Measurements from ENCODE around the gene RAB6A.
"Not testable (repeated sequence)": the region's sequence is repeated elsewhere in the genome, so short reads cannot be mapped to it uniquely, and the experiment has no call there.

Gene RAB6A

GRCh38 chr11:73784080-73784634 is 23.3 kb upstream of the RAB6A start:
- H3K36me3 Mint-ChIP-seq, result no peaks in the 10 kb centered on the region
- no peak overlapping the region for H3K27ac Mint-ChIP-seq
- no peaks in the 10 kb centered on the region for H3K27me3 Mint-ChIP-seq
- H3K4me3 Mint-ChIP-seq, result no peak overlapping the region
- H3K4me1 Mint-ChIP-seq (ENCODE audit: low read depth), result peaks cover 17% of the 10 kb centered on the region
- no peaks in the 10 kb centered on the region for H3K9me3 Mint-ChIP-seq (ENCODE audit: low read depth)

DNA sequence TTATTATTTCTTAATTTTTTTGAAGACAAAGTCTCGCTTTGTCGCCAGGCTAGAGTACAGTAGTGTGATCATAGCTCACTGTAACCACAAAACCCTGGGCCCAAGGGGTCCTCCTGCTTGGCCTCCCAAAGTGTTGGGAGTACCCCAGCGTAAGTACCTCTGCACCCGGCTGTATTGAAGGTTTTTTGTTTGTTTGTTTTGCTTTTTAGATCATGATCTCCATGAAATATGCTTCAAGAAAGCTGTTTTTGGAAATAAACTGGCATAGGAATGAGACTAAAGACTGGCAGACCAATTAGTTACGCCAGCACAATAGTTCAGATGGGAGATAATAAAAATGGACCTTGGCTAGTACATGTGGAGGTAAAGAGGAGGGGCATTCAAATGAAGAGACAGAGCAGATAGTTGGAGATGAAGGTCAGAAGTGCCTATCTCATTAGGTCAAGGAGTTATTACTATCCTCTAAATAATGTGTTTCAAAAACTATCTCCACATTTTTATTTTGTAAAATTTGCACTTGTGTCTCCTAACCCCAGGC is 22.7 kb upstream of the RAB6A start:
- no peak overlapping the region for H3K27ac Mint-ChIP-seq

DNA sequence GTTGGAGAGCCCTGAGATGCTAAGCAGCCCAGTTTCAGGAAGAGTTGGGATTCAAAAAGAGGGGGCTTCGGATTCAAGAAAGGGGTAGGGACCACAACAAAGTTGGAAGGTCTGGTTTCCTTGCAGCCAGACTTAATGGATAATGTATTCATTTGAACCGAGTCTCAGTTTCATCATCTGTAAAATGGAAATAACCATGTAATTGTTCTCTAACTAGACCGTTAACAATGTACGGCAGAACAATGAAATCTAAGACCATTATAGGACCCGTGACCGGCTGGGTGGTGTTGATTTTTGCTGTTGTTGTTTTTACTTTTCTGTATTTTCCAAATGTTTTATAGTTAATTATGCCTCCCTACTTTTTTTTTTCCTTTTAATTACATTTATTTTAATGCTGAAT is 20.4 kb upstream of the RAB6A start:
- no peaks in the 10 kb centered on the region for H3K9me3 Mint-ChIP-seq (ENCODE audit: low read depth)
- H3K27me3 Mint-ChIP-seq, result no peaks in the 10 kb centered on the region
- H3K4me1 Mint-ChIP-seq (ENCODE audit: low read depth), result peaks cover 11% of the 10 kb centered on the region
- H3K27ac Mint-ChIP-seq, result peak overlapping the region; percentile 22
- H3K4me3 Mint-ChIP-seq, result no peak overlapping the region
- no peaks in the 10 kb centered on the region for H3K36me3 Mint-ChIP-seq

More for the DNA sequence above, 22.7 kb upstream of the RAB6A start:
- H3K36me3 Mint-ChIP-seq, result no peaks in the 10 kb centered on the region
- no peak overlapping the region for H3K4me3 Mint-ChIP-seq
- no peaks in the 10 kb centered on the region for H3K27me3 Mint-ChIP-seq
- H3K4me1 Mint-ChIP-seq (ENCODE audit: low read depth), result peaks cover 18% of the 10 kb centered on the region
- no peaks in the 10 kb centered on the region for H3K9me3 Mint-ChIP-seq (ENCODE audit: low read depth)

DNA sequence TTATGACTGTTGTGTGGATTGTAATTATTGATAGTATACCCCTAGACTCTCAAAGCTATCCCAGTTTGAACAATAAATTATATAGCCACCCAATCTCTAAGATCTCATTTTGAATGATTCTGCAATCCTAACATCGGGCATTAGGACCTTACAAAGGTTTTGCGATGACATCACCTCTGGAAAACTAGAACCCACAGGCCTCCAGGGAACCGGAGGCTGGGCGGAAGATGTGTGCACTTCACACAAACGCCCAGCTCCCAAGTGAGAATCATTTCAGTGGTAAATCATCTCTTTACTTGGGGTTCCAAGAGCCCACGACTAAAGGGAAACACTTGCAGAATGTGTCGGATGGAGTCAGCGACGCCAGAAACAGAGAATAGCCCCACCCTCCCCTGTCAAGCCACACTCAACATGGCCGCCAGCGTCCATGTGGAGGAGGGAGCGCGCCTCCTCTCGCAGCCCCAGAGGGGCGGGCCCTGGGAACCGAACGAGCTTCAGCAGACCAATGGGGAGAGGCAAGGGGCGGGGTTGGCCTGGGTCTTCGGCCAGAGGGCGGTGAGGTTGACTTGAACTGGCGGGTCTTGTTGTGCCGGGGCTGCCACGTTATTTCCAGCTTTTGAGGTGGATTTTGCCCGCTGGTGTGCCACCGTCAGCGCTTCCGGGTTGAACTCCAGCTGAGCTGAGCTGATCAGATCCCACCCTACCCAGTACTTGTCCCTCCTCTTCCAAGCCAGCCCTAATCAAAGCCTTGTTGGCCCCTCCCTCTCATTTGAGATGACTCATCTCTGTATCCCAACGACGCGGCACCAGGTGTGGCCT is 18.4 kb upstream of the RAB6A start:
- peaks cover 11% of the 10 kb centered on the region for H3K4me1 Mint-ChIP-seq (ENCODE audit: low read depth)
- H3K36me3 Mint-ChIP-seq, result no peaks in the 10 kb centered on the region
- H3K4me3 Mint-ChIP-seq, result peak overlapping the region; percentile 91
- no peaks in the 10 kb centered on the region for H3K9me3 Mint-ChIP-seq (ENCODE audit: low read depth)
- H3K27me3 Mint-ChIP-seq, result no peaks in the 10 kb centered on the region
- H3K27ac Mint-ChIP-seq, result peak overlapping the region; percentile 94

DNA sequence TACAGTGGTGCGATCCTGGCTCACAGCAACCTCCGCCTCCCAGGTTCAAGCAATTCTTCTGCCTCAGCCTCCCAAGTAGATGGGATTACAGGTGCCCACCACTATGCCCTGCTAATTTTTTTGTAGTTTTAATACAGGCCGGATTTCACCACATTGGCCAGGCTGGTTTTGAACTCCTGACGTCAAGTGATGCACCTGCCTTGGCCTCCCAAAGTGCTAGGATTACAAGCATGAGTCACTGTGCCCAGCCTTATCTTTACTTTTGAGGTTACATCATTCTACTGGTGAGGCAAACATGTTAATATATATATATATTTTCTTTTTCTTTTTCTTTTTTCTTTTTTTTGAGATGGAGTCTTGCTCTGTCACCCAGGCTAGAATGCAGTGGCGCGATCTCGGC is 9.9 kb upstream of the RAB6A start:
- H3K4me3 Mint-ChIP-seq; H3K4me1 Mint-ChIP-seq (ENCODE audit: low read depth); H3K9me3 Mint-ChIP-seq (ENCODE audit: low read depth); H3K27ac Mint-ChIP-seq; H3K36me3 Mint-ChIP-seq: not testable (repeated sequence)
- H3K27me3 Mint-ChIP-seq, result peaks cover 15% of the 10 kb centered on the region

DNA sequence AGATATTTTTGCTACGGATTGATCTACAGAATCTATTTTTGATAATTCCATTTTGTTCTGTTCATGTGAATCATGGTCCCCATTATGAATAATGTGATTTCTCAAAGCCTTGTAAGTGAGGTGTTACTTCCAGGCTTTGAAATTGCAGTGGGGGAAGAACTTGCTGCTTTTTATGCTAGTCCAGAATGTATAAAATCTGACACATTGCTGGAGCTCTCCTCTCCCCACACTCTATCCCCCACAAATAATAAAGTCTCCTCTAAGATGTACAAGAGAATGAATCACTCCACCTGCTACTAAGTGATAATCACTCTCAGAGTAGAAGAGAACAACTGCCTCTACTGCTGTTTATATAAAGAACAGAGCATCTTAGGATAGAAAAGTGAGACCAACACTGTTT is 5.9 kb upstream of the RAB6A start:
- H3K4me3 Mint-ChIP-seq, result no peak overlapping the region
- H3K9me3 Mint-ChIP-seq (ENCODE audit: low read depth), result no peaks in the 10 kb centered on the region
- no peaks in the 10 kb centered on the region for H3K4me1 Mint-ChIP-seq (ENCODE audit: low read depth)
- no peaks in the 10 kb centered on the region for H3K36me3 Mint-ChIP-seq
- H3K27me3 Mint-ChIP-seq, result peaks cover 12% of the 10 kb centered on the region
- H3K27ac Mint-ChIP-seq, result no peak overlapping the region

DNA sequence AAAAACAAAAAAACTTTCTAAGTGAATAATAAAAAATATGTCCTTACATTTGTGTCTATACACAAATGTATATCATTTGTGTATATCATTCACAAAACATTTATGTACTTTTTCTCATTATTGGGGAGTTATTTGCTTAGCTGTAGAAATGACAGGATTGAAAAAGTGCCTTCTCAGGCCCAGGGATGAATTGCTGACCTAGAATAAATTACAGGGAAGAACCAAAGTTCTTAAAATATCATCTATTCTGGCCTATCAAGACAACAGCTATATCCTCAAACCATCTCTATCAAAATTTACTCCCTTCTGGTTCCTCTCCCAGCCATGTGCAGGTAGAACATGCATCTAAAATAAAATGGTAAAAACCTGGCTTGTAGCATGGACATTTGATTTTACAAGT is 1.9 kb upstream of the RAB6A start:
- Mint-ChIP-seq H3K4me1 (ENCODE audit: low read depth) (peaks cover 26% of the 10 kb centered on the region), H3K36me3 (no peaks in the 10 kb centered on the region), H3K27me3 (peaks cover 10% of the 10 kb centered on the region), H3K9me3 (ENCODE audit: low read depth) (no peaks in the 10 kb centered on the region), H3K4me3 (no peak overlapping the region), H3K27ac (peak overlapping the region; percentile 58)

GRCh38 chr11:73761403-73761945 is 600 bp upstream of the RAB6A start:
- Mint-ChIP-seq H3K4me1 (ENCODE audit: low read depth) (peaks cover 30% of the 10 kb centered on the region), H3K27ac (peak overlapping the region; percentile 96), H3K9me3 (ENCODE audit: low read depth) (no peaks in the 10 kb centered on the region), H3K36me3 (peaks cover 2% of the 10 kb centered on the region), H3K27me3 (peaks cover 5% of the 10 kb centered on the region), H3K4me3 (peak overlapping the region; percentile 96)

- Mint-ChIP-seq H3K9me3 (ENCODE audit: low read depth) (no peaks in the 10 kb centered on the region), H3K4me3 (peak overlapping the region; percentile 96), H3K27ac (peak overlapping the region; percentile 22), H3K4me1 (ENCODE audit: low read depth) (peaks cover 30% of the 10 kb centered on the region), H3K36me3 (peaks cover 2% of the 10 kb centered on the region), H3K27me3 (no peaks in the 10 kb centered on the region)
These were observed 667 bp downstream of the RAB6A start for GRCh38 chr11:73760135-73760678.

GRCh38 chr11:73759610-73760134 is 1.2 kb downstream of the RAB6A start:
- peak overlapping the region; percentile 76 for H3K27ac Mint-ChIP-seq
- H3K36me3 Mint-ChIP-seq, result peaks cover 2% of the 10 kb centered on the region
- H3K27me3 Mint-ChIP-seq, result no peaks in the 10 kb centered on the region
- peak overlapping the region; percentile 96 for H3K4me3 Mint-ChIP-seq
- H3K9me3 Mint-ChIP-seq (ENCODE audit: low read depth), result no peaks in the 10 kb centered on the region
- peaks cover 30% of the 10 kb centered on the region for H3K4me1 Mint-ChIP-seq (ENCODE audit: low read depth)

- H3K4me1 Mint-ChIP-seq (ENCODE audit: low read depth), result peaks cover 39% of the 10 kb centered on the region
These were observed 2.4 kb downstream of the RAB6A start for GRCh38 chr11:73758451-73758850.

GRCh38 chr11:73757598-73757997 is 3.3 kb downstream of the RAB6A start:
- peaks cover 3% of the 10 kb centered on the region for H3K36me3 Mint-ChIP-seq
- H3K4me1 Mint-ChIP-seq (ENCODE audit: low read depth), result peaks cover 40% of the 10 kb centered on the region
- no peaks in the 10 kb centered on the region for H3K27me3 Mint-ChIP-seq
- H3K9me3 Mint-ChIP-seq (ENCODE audit: low read depth), result no peaks in the 10 kb centered on the region
- H3K4me3 Mint-ChIP-seq, result no peak overlapping the region
- no peak overlapping the region for H3K27ac Mint-ChIP-seq

More at GRCh38 chr11:73758451-73758850, 2.4 kb downstream of the RAB6A start:
- H3K27ac Mint-ChIP-seq, result no peak overlapping the region
- H3K27me3 Mint-ChIP-seq, result no peaks in the 10 kb centered on the region
- peaks cover 3% of the 10 kb centered on the region for H3K36me3 Mint-ChIP-seq
- H3K9me3 Mint-ChIP-seq (ENCODE audit: low read depth), result no peaks in the 10 kb centered on the region
- peak overlapping the region; percentile 96 for H3K4me3 Mint-ChIP-seq

DNA sequence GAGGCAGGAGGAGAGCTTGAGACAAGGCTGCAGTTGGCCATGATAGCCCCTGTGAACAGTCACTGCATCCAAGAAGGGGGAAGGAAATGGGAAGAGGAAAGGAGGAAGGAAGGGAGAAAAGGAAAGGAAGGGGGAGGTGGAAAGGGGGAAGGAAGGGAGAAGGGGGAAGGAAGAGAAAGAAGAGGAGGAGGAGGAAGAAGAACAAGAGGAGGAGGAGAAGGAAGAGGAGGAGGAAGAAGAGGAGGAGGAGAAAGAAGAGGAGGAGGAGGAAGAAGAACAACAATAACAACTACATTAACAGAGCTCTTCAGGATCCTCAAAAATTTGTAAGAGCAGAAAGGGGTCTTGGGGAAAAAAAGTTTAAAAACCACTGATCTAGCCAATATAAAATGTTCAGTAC is 5.2 kb downstream of the RAB6A start:
- Mint-ChIP-seq H3K4me3 (no peak overlapping the region), H3K4me1 (ENCODE audit: low read depth) (peaks cover 51% of the 10 kb centered on the region), H3K36me3 (peaks cover 10% of the 10 kb centered on the region), H3K27me3 (no peaks in the 10 kb centered on the region), H3K9me3 (ENCODE audit: low read depth) (no peaks in the 10 kb centered on the region), H3K27ac (no peak overlapping the region)

GRCh38 chr11:73753938-73754337 is 6.9 kb downstream of the RAB6A start:
- no peak overlapping the region for H3K27ac Mint-ChIP-seq
- H3K4me3 Mint-ChIP-seq, result no peak overlapping the region
- H3K4me1 Mint-ChIP-seq (ENCODE audit: low read depth), result peaks cover 55% of the 10 kb centered on the region
- H3K27me3 Mint-ChIP-seq, result no peaks in the 10 kb centered on the region
- H3K36me3 Mint-ChIP-seq, result peaks cover 10% of the 10 kb centered on the region
- H3K9me3 Mint-ChIP-seq (ENCODE audit: low read depth), result no peaks in the 10 kb centered on the region

DNA sequence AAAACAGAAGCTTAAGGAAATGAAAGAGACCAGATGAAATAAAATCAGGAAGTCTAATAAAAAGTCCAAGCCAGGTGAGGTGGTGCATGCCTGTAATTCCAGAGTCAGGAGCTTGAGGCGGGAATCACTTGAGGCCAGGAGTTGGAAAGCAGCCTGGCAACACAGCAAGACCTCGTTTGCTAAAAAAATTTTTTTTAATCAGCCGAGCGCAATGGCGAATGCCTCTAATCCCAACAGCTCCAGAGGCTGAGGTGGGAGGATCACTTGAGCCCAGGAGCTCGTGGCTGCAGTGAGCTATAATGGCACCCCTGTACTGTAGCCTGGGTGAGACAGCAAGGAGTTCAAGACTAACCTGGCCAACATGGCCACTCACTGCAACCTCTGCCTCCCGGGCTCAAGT is 8.0 kb downstream of the RAB6A start:
- Mint-ChIP-seq H3K36me3 (peaks cover 10% of the 10 kb centered on the region), H3K27me3 (no peaks in the 10 kb centered on the region), H3K4me1 (ENCODE audit: low read depth) (peaks cover 49% of the 10 kb centered on the region), H3K4me3 (no peak overlapping the region), H3K9me3 (ENCODE audit: low read depth) (no peaks in the 10 kb centered on the region), H3K27ac (no peak overlapping the region)

Data from activated naive CD8-positive, alpha-beta T cell (primary cell).